ENCODE measurements around the gene INTS6.

- TF ChIP-seq YY1 (IDR thresholded peaks at IDR 0.05; ENCODE audit: insufficient read depth, insufficient read length) (no peak), ZNF274 (IDR thresholded peaks at IDR 0.05; ENCODE audit: low read depth, low read length) (no peak)
These were observed 7.9 kb downstream of the INTS6 start for GRCh38 chr13:51444922-51445321.
